GM19452 (cell line): ENCODE measurements around the gene TGM5.
"Not testable (repeated sequence)": the region's sequence is repeated elsewhere in the genome, so short reads cannot be mapped to it uniquely, and the experiment has no call there.

Experiments used
- ATAC-seq: cut with Tn5 transposase; IDR thresholded peaks from one replicate; pipeline ENCODE4 v1.9.1; 2021; ENCODE audit not compliant: unreplicated experiment

Gene TGM5

DNA sequence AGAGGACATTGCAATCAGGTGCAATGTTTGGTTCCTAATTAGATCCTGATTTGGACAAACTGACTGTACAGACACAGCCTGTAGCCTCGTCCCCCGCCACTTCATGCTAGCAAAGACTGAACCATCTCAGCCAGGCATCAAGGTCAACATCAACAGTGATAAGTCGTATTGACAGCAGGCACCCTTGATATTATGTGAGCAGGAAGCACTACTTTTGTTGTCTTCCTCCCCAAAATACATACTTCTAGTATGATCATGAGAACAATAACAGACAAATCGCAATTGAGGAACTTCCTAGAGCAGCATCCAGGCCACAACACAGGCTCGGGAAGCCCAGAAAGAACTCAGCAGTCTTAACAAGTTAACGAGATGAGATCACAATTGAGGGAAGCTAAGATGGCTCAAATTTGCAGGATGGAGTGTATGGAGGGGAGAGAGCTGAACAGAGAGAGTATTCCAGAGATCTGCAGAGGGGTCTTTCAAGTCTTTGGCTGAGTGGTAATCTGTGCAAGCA is 20.4 kb downstream of the TGM5 start:
- no peak for ATAC-seq

- no peak for ATAC-seq
Measured at GRCh38 chr15:43244092-43244491, 22.6 kb downstream of the TGM5 start.

DNA sequence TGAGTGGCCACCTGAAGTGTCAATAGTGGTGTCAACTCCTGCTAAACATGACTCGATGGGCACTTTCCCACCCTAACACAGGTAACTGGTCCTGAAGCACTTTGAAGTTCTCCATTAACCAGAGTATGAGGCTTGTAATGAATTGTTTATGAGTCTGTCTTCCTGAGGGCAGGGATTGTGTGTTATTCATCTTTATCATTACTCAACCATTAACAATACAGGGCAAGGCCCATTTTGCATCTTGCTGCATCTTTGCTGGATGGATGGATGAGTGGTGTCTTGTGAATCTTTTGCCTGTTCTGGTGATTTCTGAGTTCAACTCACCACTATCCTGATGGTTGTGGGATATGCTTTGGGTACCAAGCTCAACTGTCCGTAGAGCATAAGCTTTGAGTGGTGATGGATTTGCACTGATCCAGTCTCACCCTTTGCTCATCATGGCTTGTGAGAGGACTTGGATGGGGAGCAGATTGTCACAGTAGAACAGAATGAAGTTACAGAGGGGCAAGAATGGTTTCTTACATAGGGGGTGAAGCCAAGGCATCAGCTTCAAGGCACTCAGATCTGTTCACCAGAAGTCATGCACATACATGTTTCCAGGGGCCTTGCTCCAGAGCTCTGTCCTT is 23.6 kb downstream of the TGM5 start:
- ATAC-seq: no peak

DNA sequence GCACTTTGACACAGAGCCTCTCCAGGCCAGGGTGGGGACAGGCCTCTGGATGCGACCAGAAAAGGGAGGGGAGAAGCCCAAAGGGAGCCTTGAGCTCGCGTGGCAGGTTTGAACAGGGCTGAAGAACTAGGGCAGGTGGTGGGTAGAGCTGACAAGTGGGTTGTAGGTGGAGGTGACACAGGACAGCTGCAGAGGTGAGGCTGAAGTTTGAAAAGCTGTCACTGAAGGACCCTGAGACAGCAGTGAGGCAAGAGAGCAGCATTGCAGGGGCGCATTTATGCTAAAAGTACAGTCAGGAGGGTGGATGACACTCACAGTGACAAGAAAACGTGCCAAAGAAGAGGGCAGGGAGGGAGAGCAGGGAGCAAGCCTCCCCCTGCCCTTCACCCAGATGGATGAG is 24.1 kb downstream of the TGM5 start:
- ATAC-seq: no peak

DNA sequence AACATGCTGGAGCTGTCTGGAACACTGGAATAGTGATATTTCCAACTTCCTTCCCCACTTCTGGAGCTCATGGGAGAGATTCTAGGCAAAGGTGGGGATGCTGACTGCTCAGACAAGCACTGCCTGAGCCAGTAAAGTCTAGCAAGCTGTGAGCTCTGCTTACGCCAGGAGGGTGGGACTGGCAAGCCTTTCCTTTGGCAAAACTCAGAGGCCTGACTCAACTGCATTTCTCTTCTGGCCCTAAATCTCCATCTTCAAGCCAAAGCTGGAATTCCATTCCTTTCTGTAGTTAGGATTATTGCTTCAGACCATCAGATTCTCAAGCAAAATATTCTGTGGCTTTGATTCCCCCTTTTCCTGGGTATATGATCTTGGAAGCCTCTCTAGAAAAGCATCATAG is 25.6 kb downstream of the TGM5 start:
- ATAC-seq: no peak

DNA sequence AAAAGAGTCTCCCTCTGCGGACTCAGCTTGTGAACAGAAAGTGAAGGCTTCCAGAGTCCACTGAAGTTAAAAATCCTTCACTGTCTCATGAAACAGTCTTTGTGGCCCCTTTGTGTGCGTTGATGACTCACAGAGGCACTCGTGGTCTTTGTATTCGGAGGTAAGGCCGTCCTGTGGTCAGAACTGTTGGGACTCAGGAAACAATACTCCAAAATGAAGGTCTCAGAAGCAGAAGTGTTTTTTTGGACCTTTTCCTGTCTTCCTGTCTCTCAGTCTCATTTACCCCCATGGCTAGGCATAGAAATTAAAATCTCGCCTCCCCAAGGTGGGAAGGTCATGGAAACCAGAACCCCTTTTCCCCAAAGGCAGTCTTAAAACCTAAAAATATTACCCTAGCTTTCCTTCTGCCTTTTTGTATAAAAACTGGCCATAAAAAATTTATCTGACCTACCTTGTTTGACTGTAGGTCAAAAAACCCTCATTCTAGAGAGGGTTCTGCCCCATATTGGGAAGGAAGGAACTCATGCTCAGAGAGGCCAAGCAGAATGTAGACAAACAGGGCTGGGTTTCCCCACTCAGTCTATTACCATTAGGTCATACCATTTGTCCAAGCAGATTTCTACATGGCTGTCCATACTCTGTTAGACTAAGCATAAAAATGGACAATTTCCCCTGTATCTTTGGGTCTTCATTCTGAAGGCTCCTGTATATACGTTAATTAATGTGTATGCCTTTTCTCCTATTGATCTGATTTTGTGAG is 26.8 kb downstream of the TGM5 start:
- peak; percentile 60 for ATAC-seq

DNA sequence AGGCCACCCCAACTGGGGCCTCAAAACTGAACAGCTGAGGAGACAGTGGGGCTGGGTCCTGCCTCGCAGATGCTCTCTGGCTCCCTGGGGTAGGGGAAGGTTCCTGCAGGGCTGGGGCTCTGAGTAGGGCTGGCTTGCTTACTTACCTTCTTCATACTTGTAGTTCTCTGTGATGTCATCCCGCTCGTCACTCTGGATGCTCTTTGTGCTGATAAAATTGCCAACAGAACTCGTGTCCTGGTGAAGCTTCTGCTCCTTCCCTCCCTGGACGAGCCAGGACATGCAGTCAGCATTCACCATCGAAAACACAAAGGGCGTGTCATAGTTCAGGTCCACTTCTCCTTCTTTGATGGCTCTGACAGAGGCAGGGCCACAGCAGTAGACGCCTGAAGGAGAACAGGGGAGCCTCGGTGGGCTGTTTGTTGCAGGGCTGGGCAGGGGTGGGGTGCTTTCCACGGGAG is 28.0 kb downstream of the TGM5 start:
- ATAC-seq: no peak

- no peak for ATAC-seq
Measured at GRCh38 chr15:43237842-43238470, 28.8 kb downstream of the TGM5 start.

DNA sequence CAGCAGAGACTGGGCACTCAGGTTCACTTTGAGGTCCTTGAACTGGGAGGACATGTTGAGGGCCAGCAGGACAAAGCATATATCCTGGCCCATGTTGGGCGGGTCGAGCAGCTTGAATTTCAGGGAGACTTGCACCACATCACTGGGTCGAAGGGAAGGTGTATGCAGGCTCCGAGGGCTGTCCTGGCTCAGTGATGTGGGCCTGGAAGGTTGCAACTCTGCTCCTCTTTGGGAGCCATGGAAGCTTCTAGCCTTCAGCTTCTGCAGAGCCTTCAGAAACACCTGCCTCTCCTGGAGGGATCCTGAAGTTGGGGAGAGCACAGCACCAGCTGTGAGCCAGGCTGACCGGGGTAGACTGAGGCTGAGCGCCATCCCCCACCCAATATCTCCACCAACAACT is 31.2 kb downstream of the TGM5 start:
- ATAC-seq: no peak

GRCh38 chr15:43232289-43232874 is 34.3 kb downstream of the TGM5 start:
- no peak for ATAC-seq

- ATAC-seq: no peak
Measured at GRCh38 chr15:43230640-43231115, 36.0 kb downstream of the TGM5 start.

DNA sequence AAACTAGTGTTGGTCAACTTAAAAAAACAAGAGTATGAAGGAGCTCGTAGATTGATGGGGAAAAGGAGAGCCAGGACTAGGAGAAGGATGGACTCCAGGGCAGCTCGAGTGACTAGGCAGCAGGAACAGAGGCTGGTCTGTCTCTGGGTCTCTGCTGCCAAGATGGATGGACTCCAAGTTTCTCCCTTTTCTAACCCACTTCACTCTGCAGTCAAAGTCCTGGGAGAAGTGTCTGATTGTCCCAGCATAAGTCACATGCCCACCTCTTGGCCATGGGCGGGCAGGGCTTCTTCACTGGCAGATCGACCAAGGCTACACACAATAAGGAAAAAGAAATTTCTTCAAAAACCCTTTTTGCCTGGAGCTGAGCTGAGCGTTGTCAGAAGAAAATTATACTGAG is 36.8 kb downstream of the TGM5 start:
- ATAC-seq: no peak

DNA sequence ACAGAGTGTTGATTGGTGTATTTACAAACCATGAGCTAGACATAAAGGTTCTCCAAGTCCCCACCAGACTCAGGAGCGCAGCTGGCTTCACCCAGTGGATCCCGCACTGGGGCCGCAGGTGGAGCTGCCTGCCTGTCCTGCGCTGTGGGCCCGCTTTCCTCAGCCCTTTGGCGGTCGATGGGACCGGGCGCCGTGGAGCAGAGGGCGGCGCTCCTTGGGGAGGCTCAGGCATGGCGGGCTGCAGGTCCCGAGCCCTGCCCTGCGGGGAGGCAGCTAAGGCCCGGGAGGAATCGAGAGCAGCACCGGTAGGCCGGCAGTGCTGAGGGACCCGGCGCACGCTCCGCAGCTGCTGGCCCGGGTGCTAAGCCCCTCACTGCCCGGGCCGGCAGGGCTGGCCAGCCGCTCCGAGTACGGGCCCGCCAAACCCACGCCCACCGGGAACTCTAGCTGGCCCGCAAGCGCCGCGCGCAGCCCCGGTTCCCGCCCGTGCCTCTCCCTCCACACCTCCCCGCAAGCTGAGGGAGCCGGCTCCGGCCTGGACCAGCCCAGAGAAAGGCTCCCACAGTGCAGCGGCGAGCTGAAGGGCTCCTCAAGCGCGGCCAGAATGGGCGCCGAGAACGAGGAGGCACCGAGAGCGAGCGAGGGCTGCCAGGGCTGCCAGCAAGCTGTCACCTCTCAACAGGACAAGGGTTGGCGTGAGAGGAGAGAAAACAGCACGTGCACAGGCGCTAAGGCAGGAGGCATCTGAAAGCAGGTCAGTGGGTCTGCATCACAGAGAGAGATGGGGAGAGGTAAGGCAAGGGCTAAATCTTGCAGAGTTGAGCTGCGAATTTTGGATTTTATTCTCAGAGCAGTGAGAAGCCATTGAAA is 40.1 kb downstream of the TGM5 start:
- no peak for ATAC-seq

DNA sequence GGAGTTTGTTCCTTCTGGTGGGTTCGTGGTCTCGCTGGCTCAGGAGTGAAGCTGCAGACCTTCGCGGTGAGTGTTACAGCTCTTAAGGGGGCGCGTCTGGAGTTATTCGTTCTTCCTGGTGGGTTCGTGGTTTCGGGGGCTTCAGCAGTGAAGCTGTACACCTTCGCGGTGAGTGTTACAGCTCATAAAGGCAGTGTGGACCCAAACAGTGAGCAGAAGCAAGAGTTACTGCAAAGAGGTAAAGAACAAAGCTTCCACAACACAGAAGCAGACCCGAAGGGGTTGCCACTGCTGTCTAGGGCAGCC is 40.8 kb downstream of the TGM5 start:
- not testable (repeated sequence) for ATAC-seq

- ATAC-seq: no peak
Measured at GRCh38 chr15:43225201-43225949, 41.4 kb downstream of the TGM5 start.

GRCh38 chr15:43221422-43221821 is 45.3 kb downstream of the TGM5 start:
- ATAC-seq: no peak

DNA sequence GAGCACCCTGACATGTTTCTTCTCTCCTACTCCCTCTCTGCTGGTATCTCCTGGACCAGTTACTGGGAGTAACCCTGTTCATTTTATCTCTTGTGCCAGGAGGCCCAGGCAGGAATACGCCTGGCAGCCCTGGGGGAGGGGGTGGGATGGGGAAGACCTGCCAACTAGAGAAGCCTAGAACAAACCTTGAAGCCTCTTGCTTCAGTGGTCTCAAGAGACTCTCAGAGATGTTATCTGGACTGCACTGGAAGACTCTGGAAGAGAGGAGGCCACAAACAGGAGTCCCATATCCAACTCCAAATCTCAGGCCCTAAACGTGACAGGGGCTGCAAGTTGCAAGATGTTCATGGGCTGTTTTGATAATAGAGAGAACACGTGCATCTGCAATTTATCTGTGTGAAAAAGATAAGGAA is 45.7 kb downstream of the TGM5 start, which contains the start of gene EPB42:
Gene EPB42, minus strand, starts transcription at position 28 of the 413 bp plus-strand sequence. CDS start 193 bp downstream, outside the sequence.
- ATAC-seq: no peak

GRCh38 chr15:43219929-43220928 is 46.5 kb downstream of the TGM5 start:
- no peak for ATAC-seq
